ENCODE measurements around the gene HDAC7. TPM values are rescaled to one million over a fixed set of nuclear protein-coding genes. Genes with fewer than 3 reads are reported as not detected.

HDAC7 gene
- total RNA-seq, 1 donor from 2014 or later, result 76.0 TPM

DNA sequence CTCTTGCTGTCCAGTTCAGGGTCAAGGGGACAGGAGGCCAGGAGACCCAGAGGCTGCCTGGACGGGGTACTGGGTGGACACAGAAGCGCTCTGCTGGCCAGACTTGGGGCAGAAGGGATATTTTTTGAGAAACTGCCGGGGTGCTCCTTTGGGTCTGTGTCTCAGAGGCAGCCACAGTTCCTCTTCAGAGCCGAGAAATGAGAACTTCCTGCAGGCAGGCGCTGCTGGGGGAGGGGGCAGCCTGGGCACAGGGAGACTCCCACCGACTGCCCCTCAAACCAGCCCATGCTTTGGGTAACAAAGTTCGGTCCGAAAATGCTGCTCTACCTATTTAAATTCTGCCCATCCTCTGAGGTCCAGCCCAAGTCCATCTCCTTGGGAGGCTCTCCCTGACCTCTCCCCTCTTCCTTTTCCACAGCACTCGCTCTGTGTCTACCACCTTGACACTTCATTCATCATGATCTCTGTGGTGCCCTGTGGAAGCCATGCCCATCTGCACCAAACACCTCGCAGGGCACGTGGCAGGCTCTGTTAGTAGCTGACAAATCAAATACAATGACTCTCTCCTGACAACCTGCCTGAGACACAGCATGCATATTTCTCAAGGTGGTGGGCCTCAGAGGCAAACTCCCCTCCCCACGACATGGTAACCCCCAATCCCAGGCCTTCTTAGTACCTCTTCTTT, 16.4 kb downstream of the HDAC7 start:
- Mint-ChIP-seq H3K36me3 (ENCODE audit: low read depth) (no peaks in the 10 kb centered on the region), H3K27ac (ENCODE audit: unreplicated experiment) (peak overlapping the region; percentile 8), H3K9me3 (no peaks in the 10 kb centered on the region), H3K27me3 (ENCODE audit: low read depth) (no peaks in the 10 kb centered on the region), H3K4me3 (no peak overlapping the region), H3K4me1 (peaks cover 67% of the 10 kb centered on the region)
- TF ChIP-seq, protein P1, sequence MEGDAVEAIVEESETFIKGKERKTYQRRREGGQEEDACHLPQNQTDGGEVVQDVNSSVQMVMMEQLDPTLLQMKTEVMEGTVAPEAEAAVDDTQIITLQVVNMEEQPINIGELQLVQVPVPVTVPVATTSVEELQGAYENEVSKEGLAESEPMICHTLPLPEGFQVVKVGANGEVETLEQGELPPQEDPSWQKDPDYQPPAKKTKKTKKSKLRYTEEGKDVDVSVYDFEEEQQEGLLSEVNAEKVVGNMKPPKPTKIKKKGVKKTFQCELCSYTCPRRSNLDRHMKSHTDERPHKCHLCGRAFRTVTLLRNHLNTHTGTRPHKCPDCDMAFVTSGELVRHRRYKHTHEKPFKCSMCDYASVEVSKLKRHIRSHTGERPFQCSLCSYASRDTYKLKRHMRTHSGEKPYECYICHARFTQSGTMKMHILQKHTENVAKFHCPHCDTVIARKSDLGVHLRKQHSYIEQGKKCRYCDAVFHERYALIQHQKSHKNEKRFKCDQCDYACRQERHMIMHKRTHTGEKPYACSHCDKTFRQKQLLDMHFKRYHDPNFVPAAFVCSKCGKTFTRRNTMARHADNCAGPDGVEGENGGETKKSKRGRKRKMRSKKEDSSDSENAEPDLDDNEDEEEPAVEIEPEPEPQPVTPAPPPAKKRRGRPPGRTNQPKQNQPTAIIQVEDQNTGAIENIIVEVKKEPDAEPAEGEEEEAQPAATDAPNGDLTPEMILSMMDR (conservative IDR thresholded peaks at IDR 0.05), result no peak
- DNase-seq (ENCODE audit: low read depth, low spot score), result no peak

DNA sequence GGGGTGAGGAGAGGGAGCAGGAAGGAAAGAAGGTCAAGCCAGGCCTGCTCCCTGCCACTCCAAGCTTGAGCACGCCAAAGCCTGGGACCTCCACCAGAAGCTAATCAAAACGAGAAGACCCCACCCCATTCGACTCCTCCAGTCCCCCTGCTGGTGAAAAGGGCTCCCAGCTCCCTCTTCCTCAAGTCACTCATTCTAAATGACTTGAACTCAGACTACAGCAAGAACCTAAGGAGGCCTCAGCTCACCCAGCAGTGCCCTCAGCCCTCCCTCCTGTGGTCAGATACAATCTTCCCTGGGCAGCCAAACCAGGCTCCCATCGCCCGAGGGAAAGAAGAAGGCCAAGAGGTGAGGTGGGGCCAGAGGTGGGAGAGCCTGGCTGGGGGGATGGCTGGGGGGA, 17.4 kb downstream of the HDAC7 start:
- H3K9me3 Mint-ChIP-seq, result no peaks in the 10 kb centered on the region
- peaks cover 56% of the 10 kb centered on the region for H3K4me1 Mint-ChIP-seq
- H3K4me3 Mint-ChIP-seq, result no peak overlapping the region
- peak overlapping the region; percentile 85 for H3K27ac Mint-ChIP-seq (ENCODE audit: unreplicated experiment)
- H3K27me3 Mint-ChIP-seq (ENCODE audit: low read depth), result no peaks in the 10 kb centered on the region
- no peaks in the 10 kb centered on the region for H3K36me3 Mint-ChIP-seq (ENCODE audit: low read depth)
- TF ChIP-seq, protein P1 (conservative IDR thresholded peaks at IDR 0.05), result peak; percentile 46
- no peak for DNase-seq (ENCODE audit: low read depth, low spot score)

DNA sequence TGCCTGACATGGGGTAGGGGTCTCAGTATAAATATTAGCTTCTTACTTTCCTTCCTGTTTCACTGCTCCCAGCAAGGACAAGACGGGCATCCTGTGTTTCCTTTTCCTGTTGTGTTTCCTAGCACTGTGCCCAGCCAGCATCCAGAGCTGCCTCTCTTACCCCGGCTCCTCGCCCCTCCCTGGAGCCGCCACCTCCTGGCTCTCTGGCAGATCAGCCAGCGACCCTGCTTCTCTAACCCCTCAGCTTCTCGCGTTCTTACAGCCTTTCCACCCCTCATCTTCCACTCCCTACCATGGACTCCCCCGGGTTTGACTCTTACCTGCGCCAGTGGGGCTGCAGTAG, 17.8 kb downstream of the HDAC7 start:
- H3K36me3 Mint-ChIP-seq (ENCODE audit: low read depth), result no peaks in the 10 kb centered on the region
- H3K4me3 Mint-ChIP-seq, result no peak overlapping the region
- H3K4me1 Mint-ChIP-seq, result peaks cover 52% of the 10 kb centered on the region
- H3K27me3 Mint-ChIP-seq (ENCODE audit: low read depth), result no peaks in the 10 kb centered on the region
- TF ChIP-seq, protein P1 (conservative IDR thresholded peaks at IDR 0.05), result no peak
- no peak for DNase-seq (ENCODE audit: low read depth, low spot score)
- H3K9me3 Mint-ChIP-seq, result no peaks in the 10 kb centered on the region
- H3K27ac Mint-ChIP-seq (ENCODE audit: unreplicated experiment), result no peak overlapping the region

DNA sequence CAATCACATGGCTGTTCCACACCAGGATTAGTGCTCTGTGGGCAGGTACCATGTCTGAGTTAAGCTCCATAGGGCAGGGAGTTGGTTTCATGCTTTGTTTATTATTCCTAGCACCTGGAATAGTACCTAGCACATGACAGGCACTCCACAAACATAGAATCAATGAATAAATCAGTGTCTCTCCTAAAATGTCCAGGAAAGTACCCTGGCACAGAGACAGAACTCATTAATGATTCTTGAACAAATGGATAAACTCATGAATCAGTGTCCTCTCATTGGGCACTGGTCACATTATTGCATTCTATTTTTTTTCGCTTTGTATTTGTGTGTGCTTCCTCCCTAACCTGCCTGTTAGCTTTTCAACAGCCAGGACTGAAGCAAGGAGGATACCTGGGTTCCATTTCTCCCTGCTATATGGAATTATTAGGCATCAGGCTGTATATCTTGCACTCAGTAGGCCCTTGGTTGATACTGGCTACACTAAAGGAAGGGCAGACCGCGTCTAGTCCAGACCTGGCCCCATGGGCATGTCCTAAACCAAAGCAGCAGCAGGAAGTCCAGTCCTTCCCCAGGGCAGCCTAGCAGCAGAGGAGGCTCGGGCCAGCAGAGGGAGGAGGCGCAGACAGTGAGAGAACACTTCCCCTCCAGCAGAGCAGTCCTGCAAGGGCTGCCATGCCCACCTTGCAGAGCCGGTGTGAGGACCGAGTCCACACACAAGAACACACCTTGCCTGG, 18.4 kb downstream of the HDAC7 start:
- Mint-ChIP-seq H3K4me1 (peaks cover 52% of the 10 kb centered on the region), H3K27ac (ENCODE audit: unreplicated experiment) (peak overlapping the region; percentile 79), H3K27me3 (ENCODE audit: low read depth) (no peaks in the 10 kb centered on the region), H3K4me3 (no peak overlapping the region), H3K9me3 (no peaks in the 10 kb centered on the region), H3K36me3 (ENCODE audit: low read depth) (no peaks in the 10 kb centered on the region)
- TF ChIP-seq, protein P1 (conservative IDR thresholded peaks at IDR 0.05), result no peak
- no peak for DNase-seq (ENCODE audit: low read depth, low spot score)

DNA sequence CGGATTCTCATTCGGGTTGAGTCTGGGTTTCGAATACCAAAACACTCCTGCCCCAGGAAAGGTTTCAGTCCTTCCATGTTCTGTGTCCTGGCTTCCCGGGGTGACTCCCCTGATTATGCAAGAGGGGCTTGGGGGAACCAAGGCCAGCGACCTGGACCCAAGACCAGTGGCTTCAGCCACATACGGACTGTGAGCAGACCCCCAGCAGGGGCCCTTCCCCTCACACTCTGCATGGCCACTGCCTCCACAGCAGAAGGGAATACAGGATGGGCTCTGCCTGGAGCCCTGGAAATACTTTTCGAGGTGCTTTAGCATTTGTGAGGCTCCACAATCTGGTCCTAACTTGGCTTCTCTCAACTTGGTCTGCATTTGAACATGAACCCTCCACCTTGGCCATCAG, 19.1 kb downstream of the HDAC7 start:
- no peaks in the 10 kb centered on the region for H3K9me3 Mint-ChIP-seq
- no peaks in the 10 kb centered on the region for H3K36me3 Mint-ChIP-seq (ENCODE audit: low read depth)
- no peak for DNase-seq (ENCODE audit: low read depth, low spot score)
- no peak overlapping the region for H3K4me3 Mint-ChIP-seq
- H3K27ac Mint-ChIP-seq (ENCODE audit: unreplicated experiment), result peak overlapping the region; percentile 79
- TF ChIP-seq, protein P1 (conservative IDR thresholded peaks at IDR 0.05), result no peak
- peaks cover 48% of the 10 kb centered on the region for H3K4me1 Mint-ChIP-seq
- no peaks in the 10 kb centered on the region for H3K27me3 Mint-ChIP-seq (ENCODE audit: low read depth)
